Activated CD8-positive, alpha-beta memory T cell treated with anti-CD3 and anti-CD28 coated beads for 4 hours (primary cell): ENCODE measurements around the gene CCDC149.

Experiments used
- DNase-seq, 2 donors: peaks; one replicate each; pipeline ENCODE4 v3.0.0-alpha.2; 2020; ENCODE audit warnings: low read depth in 2 of 2

The CCDC149 gene

DNA sequence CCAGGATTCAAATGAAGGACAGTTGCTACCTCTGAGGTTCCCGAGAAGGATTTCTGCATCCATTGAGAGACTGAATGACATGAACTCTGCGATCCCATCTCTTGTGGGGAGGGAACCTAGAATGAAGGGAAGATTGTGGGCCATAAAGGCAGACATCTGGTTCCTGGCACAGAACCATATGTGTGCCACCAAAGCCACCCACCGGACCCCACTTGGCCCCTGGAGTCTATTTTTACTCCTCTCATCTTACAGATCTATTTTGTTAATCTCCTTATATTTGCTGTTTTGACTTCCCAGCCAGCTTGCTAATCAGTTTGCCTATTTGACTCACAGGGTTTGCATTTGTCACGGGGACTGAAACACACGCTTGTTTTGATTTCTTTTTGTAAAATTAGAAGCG is 110.2 kb downstream of the CCDC149 start:
- no peak for DNase-seq

GRCh38 chr4:24801136-24801855 is 111.5 kb downstream of the CCDC149 start:
- no peak for DNase-seq

- no peak for DNase-seq
These were observed 112.4 kb downstream of the CCDC149 start for GRCh38 chr4:24800325-24800895.

DNA sequence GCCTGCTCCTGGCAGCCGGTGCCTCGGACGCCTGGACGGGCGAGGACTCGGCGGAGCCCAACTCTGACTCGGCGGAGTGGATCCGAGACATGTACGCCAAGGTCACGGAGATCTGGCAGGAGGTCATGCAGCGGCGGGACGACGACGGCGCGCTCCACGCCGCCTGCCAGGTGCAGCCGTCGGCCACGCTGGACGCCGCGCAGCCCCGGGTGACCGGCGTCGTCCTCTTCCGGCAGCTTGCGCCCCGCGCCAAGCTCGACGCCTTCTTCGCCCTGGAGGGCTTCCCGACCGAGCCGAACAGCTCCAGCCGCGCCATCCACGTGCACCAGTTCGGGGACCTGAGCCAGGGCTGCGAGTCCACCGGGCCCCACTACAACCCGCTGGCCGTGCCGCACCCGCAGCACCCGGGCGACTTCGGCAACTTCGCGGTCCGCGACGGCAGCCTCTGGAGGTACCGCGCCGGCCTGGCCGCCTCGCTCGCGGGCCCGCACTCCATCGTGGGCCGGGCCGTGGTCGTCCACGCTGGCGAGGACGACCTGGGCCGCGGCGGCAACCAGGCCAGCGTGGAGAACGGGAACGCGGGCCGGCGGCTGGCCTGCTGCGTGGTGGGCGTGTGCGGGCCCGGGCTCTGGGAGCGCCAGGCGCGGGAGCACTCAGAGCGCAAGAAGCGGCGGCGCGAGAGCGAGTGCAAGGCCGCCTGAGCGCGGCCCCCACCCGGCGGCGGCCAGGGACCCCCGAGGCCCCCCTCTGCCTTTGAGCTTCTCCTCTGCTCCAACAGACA is 113.1 kb downstream of the CCDC149 start:
- no peak for DNase-seq

GRCh38 chr4:24799196-24799543 is 113.7 kb downstream of the CCDC149 start:
- no peak for DNase-seq

DNA sequence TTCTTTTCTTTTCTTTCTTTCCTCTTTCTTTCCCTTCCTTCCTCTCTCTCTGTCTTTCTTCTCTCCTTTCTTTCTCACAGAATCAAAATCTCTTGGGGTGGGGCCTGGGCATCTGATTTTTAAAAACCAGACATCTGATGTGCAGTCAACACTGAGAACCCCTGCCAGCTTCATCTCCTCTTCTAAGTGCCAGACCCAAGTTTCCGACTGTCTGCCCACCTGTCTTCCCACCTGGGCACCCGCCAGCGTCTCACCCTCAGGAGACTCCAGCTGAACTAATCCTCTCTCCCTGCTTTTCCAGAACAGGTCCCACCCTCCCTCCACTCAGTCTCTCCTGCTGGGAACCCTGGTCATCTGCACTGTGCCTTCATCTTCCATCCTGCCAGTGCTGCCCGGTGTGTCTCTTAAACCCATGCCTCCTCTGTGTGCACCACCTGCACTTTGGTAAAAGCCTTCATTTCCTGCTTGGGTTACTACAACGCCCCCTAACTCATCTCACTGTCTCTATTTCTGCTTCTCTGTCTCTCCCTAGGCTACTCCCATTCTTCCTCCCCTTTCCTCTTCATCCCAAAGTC is 114.7 kb downstream of the CCDC149 start:
- no peak for DNase-seq

- DNase-seq, result no peak
These were observed 116.2 kb downstream of the CCDC149 start for GRCh38 chr4:24796620-24797019.

DNA sequence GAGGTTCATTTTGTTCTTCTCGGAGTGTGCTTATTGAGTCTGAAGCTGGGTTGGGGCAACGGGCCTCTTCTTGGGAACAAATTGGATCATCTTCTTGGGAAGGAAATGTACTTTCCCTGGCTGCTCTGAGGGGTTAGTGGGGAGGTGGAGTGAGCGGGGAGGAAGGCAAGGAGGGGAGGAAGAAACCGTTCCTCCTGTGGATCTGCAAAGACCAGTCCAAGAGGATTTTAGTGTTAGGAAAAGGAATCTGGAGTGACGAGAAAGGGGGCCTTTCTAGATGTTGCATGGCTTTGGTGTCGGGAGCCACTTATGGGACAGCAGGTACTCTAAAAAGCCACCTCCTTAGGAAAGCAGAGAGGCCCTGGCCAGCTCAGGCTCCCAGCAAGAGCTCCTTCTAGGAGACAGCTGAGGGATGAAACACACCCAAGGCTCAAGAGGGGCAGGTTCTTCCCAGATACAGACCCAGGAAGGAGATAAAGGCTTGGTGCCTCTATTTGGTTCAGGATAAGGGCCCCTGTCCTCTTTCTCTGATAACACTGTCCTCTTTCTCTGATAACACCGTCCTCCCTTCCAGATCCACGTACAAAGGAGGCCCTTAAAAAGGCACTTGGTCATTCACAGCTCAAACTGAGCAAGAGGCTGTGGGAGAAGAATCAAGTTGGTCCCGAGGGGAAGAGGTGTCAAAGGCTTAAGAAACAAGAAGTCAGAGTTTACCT is 117.0 kb downstream of the CCDC149 start:
- DNase-seq, result no peak

DNA sequence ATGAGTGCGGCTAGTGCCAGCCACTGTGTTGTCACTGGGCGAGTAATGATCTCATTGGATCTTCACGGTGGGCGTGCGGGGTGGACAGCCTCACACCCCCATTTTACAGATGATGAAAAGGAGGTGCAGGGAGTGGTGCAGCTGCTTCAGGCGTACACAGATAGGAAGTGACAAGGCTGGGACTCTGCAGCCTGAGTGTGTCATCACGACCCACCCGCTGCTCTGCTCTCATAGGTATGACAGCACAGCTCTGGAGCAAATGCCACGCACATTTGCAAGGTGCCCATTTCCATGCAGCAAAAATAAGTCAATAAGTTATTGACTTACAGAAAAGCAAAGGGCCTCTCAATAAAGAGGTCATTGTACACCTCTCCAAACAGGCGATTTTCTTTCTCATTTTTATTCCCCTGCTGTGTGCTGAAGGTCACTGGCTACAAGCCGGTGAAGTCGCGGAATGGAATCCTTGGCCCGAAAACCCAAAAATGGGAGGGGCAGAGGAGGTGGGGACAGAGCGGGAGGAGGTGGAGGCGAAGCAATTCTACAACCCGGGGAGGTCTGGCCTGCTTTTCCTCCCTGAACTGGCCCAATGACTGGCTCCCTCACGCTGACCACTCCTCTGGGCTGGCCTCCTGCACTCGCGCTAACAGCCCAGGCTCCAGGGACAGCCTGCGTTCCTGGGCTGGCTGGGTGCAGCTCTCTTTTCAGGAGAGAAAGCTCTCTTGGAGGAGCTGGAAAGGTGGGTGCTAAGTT is 117.8 kb downstream of the CCDC149 start, which contains the start of gene SOD3:
Gene SOD3 (plus strand): TSS at position 658 of the 750 bp plus-strand sequence. CDS start 3,949 bp downstream, outside the sequence.
- no peak for DNase-seq

GRCh38 chr4:24794480-24794879 is 118.4 kb downstream of the CCDC149 start:
- DNase-seq, result no peak

GRCh38 chr4:24794051-24794450 is 118.8 kb downstream of the CCDC149 start:
- DNase-seq, result no peak

GRCh38 chr4:24793219-24794005 is 119.4 kb downstream of the CCDC149 start:
- no peak for DNase-seq

DNA sequence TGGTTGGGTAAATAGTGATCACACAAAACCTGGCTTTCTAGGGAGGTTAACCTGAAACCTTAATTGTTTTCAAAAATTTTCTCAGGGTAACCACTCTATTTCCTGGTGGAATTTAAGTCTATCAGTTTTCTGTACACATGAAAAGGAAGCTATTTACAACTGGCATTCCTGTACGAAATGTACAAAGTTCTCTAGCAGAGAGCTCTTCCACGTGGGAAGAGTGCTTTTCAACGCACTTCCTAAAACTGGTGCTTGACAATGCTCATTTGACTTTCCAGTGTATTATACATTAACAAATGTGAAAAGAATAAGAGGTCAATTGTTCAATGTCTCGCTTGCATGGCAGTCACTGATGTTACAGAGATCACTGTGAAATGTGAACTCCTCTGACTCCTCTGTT is 120.3 kb downstream of the CCDC149 start:
- DNase-seq, result no peak

GRCh38 chr4:24791043-24791442 is 121.8 kb downstream of the CCDC149 start:
- no peak for DNase-seq

DNA sequence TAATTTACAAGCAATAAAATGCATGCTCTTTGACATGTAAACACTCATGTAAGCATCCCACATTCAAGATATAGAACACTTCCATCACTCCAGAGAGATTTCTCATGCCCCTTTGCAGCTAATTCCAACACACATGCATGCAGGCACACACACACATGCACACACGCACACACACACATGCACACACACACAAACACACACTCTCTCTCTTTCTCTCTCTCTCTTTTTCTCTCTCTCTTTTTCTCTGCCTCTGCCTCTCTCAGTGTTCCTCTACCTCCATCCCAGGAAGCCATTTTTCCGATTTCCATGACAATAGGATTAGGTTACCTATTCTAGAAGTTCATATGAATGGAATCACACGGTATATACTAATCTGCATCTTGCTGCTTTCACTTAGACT is 129.3 kb downstream of the CCDC149 start:
- no peak for DNase-seq

DNA sequence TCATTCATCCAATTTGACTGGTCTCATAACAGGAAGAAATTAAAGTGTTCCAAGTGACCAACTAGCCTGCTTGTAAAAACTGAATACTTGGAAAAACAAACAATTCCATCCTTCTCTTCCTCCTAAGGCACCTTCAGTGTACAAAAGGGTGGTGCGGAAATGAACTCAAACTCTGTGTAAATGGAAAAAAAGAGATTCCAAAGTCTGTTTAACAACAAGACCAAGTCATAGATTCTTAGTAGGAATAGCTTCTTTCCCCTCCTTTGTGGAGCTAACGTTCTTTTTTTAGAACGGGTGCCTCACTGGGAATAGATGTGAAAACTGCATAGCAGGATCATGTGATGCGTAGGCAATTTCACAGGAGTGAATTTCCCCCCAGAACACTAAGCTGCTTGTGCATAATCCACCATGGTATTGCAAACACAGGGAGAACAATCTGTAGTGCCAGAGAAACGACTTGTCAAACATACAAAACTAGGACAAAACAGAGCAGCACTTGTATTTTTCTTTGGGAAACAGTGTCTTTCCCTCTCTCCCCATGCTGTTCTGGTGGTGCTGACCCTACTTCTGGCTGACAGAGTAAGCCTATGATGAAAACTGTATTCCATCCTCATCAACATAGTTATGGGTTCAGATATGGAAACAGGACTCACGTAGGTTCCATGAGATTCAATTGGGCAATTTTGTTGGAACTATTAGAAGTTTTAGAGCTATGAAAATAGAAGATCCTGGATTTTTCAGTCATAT is 130.7 kb downstream of the CCDC149 start:
- DNase-seq, result no peak

GRCh38 chr4:24780936-24781495 is 131.8 kb downstream of the CCDC149 start:
- DNase-seq, result no peak

DNA sequence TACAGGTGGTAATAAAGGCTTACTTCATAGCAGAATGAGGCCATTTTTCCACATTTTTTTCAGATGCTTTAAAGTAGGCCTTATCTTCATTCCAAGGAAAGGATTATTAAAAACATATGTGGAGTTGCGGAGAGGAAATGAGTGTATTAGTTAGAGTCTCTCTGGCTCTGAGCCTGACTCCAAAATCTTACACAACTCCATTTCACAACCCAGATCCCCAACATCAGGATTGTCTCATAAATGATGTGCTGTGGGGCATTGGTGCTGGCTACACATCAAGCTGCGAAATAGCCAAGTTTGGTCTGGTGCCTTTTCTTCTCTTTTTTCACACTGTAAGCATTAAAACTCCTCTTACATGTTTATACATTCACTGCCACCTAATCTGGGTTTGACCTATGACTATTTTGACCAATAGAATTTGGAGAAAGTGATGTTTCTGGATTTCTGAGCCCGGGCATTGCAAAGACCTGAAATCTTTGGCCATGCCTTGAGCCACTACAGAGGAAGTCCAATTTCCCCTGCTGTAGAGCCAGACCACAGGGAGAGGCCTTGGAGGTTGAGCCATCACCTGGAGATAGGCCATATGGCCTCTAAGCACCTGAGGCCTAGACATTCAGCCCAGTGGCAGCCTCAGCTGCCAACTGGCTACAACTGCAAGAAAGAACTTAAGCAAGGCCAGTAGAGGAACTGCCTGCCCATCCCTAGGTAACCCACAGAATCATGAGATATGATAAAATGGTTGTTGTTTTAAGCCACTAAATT is 134.2 kb downstream of the CCDC149 start:
- no peak for DNase-seq
